ENCODE measurements around the gene DCDC2. TPM values are rescaled to one million over a fixed set of nuclear protein-coding genes. Genes with fewer than 3 reads are reported as not detected.
"Not testable (repeated sequence)": the region's sequence is repeated elsewhere in the genome, so short reads cannot be mapped to it uniquely, and the experiment has no call there.

DCDC2 gene
- total RNA-seq, 2 donors from 2014 or later = 0.34 to 2.5 TPM

GRCh38 chr6:24223115-24223919, 134.5 kb downstream of the DCDC2 start:
- no peak for DNase-seq (ENCODE audit: low spot score)

GRCh38 chr6:24219670-24220069, 138.2 kb downstream of the DCDC2 start:
- Histone ChIP-seq H3K4me3 (no peak overlapping the region), H3K9me3 (no peaks in the 10 kb centered on the region)
- TF ChIP-seq POLR2A (IDR thresholded peaks at IDR 0.05) (no peak), POLR2AphosphoS5 (IDR thresholded peaks at IDR 0.05) (no peak)
- TF ChIP-seq, protein P1, sequence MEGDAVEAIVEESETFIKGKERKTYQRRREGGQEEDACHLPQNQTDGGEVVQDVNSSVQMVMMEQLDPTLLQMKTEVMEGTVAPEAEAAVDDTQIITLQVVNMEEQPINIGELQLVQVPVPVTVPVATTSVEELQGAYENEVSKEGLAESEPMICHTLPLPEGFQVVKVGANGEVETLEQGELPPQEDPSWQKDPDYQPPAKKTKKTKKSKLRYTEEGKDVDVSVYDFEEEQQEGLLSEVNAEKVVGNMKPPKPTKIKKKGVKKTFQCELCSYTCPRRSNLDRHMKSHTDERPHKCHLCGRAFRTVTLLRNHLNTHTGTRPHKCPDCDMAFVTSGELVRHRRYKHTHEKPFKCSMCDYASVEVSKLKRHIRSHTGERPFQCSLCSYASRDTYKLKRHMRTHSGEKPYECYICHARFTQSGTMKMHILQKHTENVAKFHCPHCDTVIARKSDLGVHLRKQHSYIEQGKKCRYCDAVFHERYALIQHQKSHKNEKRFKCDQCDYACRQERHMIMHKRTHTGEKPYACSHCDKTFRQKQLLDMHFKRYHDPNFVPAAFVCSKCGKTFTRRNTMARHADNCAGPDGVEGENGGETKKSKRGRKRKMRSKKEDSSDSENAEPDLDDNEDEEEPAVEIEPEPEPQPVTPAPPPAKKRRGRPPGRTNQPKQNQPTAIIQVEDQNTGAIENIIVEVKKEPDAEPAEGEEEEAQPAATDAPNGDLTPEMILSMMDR (IDR thresholded peaks at IDR 0.05) = no peak

More at GRCh38 chr6:24223115-24223919, 134.5 kb downstream of the DCDC2 start:
- Histone ChIP-seq H3K9me3 (no peaks in the 10 kb centered on the region), H3K4me3 (no peak overlapping the region), H3K27ac (no peak overlapping the region), H3K36me3 (no peaks in the 10 kb centered on the region), H3K4me1 (replicated peaks) (no peaks in the 10 kb centered on the region), H3K27me3 (replicated peaks; ENCODE audit: insufficient read depth) (no peaks in the 10 kb centered on the region)
- TF ChIP-seq, protein P1 (IDR thresholded peaks at IDR 0.05) = no peak
- TF ChIP-seq POLR2AphosphoS5 (IDR thresholded peaks at IDR 0.05) = no peak
- TF ChIP-seq POLR2A (IDR thresholded peaks at IDR 0.05) = no peak
- intact Hi-C loops (cut with DNase I) = no loop called here
- 68% methylated on average over 7 of the region's 7 CpGs for WGBS

GRCh38 chr6:24214984-24215383, 142.9 kb downstream of the DCDC2 start:
- TF ChIP-seq POLR2A (IDR thresholded peaks at IDR 0.05) = no peak
- Histone ChIP-seq H3K9me3 (no peaks in the 10 kb centered on the region), H3K36me3 (no peaks in the 10 kb centered on the region), H3K4me3 (no peak overlapping the region), H3K27me3 (replicated peaks; ENCODE audit: insufficient read depth) (no peaks in the 10 kb centered on the region), H3K27ac (no peak overlapping the region), H3K4me1 (replicated peaks) (no peaks in the 10 kb centered on the region)
- no peak for DNase-seq (ENCODE audit: low spot score)
- intact Hi-C loops (cut with DNase I) = no loop called here
- WGBS = 88% methylated on average over 5 of the region's 5 CpGs

More at GRCh38 chr6:24219670-24220069, 138.2 kb downstream of the DCDC2 start:
- DNase-seq (ENCODE audit: low spot score) = no peak
- Histone ChIP-seq H3K27ac (no peak overlapping the region), H3K36me3 (no peaks in the 10 kb centered on the region), H3K4me1 (replicated peaks) (no peaks in the 10 kb centered on the region), H3K27me3 (replicated peaks; ENCODE audit: insufficient read depth) (no peaks in the 10 kb centered on the region)
- WGBS = 80% methylated on average over 3 of the region's 3 CpGs
- intact Hi-C loops (cut with DNase I) = no loop called here

GRCh38 chr6:24207413-24207812, 150.4 kb downstream of the DCDC2 start:
- 81% methylated on average over 4 of the region's 4 CpGs for WGBS
- no peaks in the 10 kb centered on the region for H3K4me1 ChIP-seq (replicated peaks)

GRCh38 chr6:24205020-24205492, 152.8 kb downstream of the DCDC2 start:
- Histone ChIP-seq H3K36me3 (no peaks in the 10 kb centered on the region), H3K27ac (no peak overlapping the region), H3K27me3 (replicated peaks; ENCODE audit: insufficient read depth) (no peaks in the 10 kb centered on the region), H3K4me3 (no peak overlapping the region), H3K4me1 (replicated peaks) (no peaks in the 10 kb centered on the region), H3K9me3 (no peaks in the 10 kb centered on the region)
- WGBS = 4% methylated on average over 4 of the region's 4 CpGs
- no peak for TF ChIP-seq POLR2AphosphoS5 (IDR thresholded peaks at IDR 0.05)
- TF ChIP-seq, protein P1 (IDR thresholded peaks at IDR 0.05) = peak; percentile 59 to 63 (median 62)
- no peak for DNase-seq (ENCODE audit: low spot score)
- intact Hi-C loops (cut with DNase I) = no loop called here

More at GRCh38 chr6:24207413-24207812, 150.4 kb downstream of the DCDC2 start:
- Histone ChIP-seq H3K4me3 (no peak overlapping the region), H3K36me3 (no peaks in the 10 kb centered on the region), H3K27me3 (replicated peaks; ENCODE audit: insufficient read depth) (no peaks in the 10 kb centered on the region), H3K27ac (no peak overlapping the region), H3K9me3 (no peaks in the 10 kb centered on the region)
- no peak for DNase-seq (ENCODE audit: low spot score)
- TF ChIP-seq, protein P1 (IDR thresholded peaks at IDR 0.05) = no peak
- TF ChIP-seq POLR2A (IDR thresholded peaks at IDR 0.05) (no peak), POLR2AphosphoS5 (IDR thresholded peaks at IDR 0.05) (no peak)
- intact Hi-C loops (cut with DNase I) = no loop called here

DNA sequence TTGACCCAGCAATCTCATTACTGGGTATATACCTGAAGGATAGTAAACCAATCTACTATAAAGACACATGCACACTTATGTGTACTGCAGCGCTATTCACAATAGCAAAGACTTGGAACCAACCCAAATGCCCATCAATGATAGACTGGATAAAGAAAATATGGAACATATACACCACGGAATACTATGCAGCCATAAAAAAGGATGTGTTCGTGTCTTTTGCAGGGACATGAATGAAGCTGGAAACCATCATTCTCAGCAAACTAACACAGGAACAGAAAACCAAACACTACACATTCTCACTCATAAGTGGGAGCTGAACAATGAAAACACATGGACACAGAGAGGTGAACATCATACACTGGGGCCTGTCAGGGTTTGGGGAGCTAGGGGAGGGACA, 153.7 kb downstream of the DCDC2 start:
- DNase-seq (ENCODE audit: low spot score); H3K9me3 ChIP-seq; H3K4me1 ChIP-seq (replicated peaks); intact Hi-C loops (cut with DNase I); H3K36me3 ChIP-seq; H3K27me3 ChIP-seq (replicated peaks; ENCODE audit: insufficient read depth); H3K4me3 ChIP-seq; H3K27ac ChIP-seq: not testable (repeated sequence)
- 94% methylated on average over 3 of the region's 3 CpGs for WGBS
